Cardiac muscle cell (in vitro differentiated cells and primary cell): Measurements from ENCODE around the gene NOS1. TPM values are rescaled to one million over a fixed set of nuclear protein-coding genes. Genes with fewer than 3 reads are reported as not detected.

Source experiments
- DNase-seq, 2 donors: peaks; one replicate each; pipeline versions ENCODE4 v3.0.0 to v3.0.0-alpha.2; 2010 to 2017; ENCODE audit warnings: low read depth in 1 of 2, low spot score in 1 of 2
- H3K27ac ChIP-seq: fragments of 200-600 bp; sonication (generic); 2 replicates; pipeline ENCODE4 v1.5.1; 2016
- H3K27me3 ChIP-seq: fragments of 200-600 bp; sonication (generic); 2 replicates; pipeline ENCODE4 v1.6.0; 2016; ENCODE audit warnings: control low read depth
- H3K36me3 ChIP-seq: fragments of 200-600 bp; sonication (generic); 2 replicates; pipeline ENCODE4 v1.5.1; 2016; ENCODE audit warnings: control low read depth
- H3K4me1 ChIP-seq: fragments of 200-600 bp; sonication (generic); 2 replicates; pipeline ENCODE4 v1.8.1; 2017; ENCODE audit warnings: low read depth, mild to moderate bottlenecking, mixed run types
- H3K4me3 ChIP-seq: fragments of 200-600 bp; sonication (generic); 2 replicates; pipeline ENCODE4 v1.5.1; 2016; ENCODE audit warnings: mild to moderate bottlenecking
- H3K9me3 ChIP-seq: fragments of 200-600 bp; sonication (generic); 2 replicates; pipeline ENCODE4 v1.5.1; 2017; ENCODE audit warnings: low read depth, mild to moderate bottlenecking, control low read depth
- polyA plus RNA-seq: library from polyadenylated mRNA; unstranded; fragments of >200 nt; fragmentation: Nextera tagmentation; extraction: Ambion mirVana; gene quantifications from 2 replicates; pipeline ENCODE4 v1.2.1, GENCODE V29; 2016
- total RNA-seq: library from RNA; depleted of rRNA; stranded (reverse); fragments of >200 nt; gene quantifications from 2 replicates; pipeline ENCODE4 v1.2.3, GENCODE V29; 2016
- TF ChIP-seq, protein P1 (sequence below): IDR thresholded peaks from 2 replicates; pipeline ENCODE4 v1.5.1; 2012; ENCODE audit warnings: low read depth, mild to moderate bottlenecking, low read length

Gene NOS1
- total and polyA plus RNA-seq, 2 experiments from 2014 or later = not detected

DNA sequence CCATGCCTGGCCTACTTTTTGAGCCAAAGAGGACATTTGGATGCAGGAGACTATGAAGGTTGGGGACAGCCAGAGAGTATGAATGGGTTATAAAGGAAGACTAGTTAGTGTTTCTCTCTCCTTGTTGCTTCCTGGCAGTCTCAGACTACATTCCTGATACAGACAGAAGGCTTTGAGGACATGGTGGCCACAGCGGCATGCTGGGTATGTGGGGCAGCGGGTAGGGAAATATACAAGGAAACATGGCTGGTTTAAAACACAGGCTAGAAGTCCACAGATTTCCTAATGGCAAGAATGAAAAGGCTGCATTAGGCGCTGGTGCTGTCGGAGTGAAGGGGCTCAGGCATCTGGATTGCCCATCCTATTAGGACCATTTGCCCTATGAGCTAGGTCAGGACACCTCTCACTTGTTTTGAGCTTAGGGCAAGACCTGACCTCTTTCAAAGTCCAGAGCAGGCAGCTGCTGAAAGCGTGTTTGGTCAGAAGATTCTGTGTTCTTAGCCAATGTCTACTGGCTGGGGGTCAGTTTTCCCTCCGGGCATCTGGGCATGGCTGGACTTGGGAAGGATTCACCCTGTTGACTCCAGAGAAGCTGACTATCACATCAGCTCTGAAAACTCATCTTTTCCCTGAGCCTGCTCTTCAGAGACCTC lies 151.0 kb downstream of the NOS1 start:
- no peaks in the 10 kb centered on the region for H3K4me1 ChIP-seq
- TF ChIP-seq, protein P1, sequence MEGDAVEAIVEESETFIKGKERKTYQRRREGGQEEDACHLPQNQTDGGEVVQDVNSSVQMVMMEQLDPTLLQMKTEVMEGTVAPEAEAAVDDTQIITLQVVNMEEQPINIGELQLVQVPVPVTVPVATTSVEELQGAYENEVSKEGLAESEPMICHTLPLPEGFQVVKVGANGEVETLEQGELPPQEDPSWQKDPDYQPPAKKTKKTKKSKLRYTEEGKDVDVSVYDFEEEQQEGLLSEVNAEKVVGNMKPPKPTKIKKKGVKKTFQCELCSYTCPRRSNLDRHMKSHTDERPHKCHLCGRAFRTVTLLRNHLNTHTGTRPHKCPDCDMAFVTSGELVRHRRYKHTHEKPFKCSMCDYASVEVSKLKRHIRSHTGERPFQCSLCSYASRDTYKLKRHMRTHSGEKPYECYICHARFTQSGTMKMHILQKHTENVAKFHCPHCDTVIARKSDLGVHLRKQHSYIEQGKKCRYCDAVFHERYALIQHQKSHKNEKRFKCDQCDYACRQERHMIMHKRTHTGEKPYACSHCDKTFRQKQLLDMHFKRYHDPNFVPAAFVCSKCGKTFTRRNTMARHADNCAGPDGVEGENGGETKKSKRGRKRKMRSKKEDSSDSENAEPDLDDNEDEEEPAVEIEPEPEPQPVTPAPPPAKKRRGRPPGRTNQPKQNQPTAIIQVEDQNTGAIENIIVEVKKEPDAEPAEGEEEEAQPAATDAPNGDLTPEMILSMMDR = no peak
- no peaks in the 10 kb centered on the region for H3K9me3 ChIP-seq
- no peak overlapping the region for H3K27ac ChIP-seq
- no peak for DNase-seq
- H3K27me3 ChIP-seq = no peaks in the 10 kb centered on the region
- no peak overlapping the region for H3K4me3 ChIP-seq
- H3K36me3 ChIP-seq = no peaks in the 10 kb centered on the region

DNA sequence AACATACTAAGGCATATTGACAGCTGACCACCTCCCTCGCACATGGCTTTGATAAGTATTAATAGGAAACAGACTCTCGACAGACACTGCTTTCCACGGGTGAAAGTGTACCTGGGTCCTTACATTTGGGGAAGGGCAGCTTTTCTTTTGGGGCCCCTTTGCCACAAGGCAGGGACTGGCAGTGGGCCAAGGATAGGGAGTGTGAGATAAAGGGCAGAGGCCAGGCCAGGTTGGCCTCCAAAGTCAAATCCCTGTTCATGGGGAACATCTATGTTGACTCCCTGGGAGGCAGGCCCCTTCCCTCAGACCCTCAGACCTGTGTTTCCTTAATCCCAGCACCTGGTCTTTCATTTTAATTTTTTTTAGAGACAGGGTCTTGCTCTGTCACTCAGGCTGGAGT lies 151.8 kb downstream of the NOS1 start:
- Histone ChIP-seq H3K9me3 (no peaks in the 10 kb centered on the region), H3K36me3 (no peaks in the 10 kb centered on the region), H3K27me3 (no peaks in the 10 kb centered on the region), H3K27ac (no peak overlapping the region), H3K4me3 (no peak overlapping the region), H3K4me1 (no peaks in the 10 kb centered on the region)
- TF ChIP-seq, protein P1 = no peak
- no peak for DNase-seq

DNA sequence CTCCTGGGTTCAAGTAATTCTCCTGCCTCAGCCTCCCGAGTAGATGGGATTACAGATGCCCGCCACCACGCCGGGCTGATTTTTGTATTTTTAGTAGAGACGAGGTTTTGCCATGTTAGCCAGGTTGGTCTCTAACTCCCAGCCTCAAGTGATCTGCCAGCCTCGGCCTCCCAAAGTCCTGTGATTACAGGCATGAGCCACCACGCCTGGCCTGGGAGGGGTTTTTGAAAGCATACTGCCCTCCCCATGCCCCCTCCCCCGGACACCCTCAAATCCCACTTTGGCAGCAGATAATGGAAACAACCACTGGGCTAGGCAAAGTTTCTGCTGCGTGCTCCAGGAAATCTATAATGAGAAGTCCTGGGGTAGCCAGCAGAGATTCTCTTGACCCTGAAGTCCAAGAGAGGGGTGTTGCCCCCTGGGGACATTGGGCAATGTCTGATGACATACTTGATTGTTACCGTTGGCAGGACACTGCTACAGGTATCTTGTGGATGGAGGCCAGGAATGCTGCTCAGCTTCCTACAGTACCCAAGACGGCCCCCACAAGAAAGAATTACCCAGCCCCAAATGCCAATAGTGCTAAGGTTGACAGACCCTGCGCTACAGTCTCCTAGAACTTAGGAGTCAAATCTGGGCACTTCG lies 152.5 kb downstream of the NOS1 start:
- no peak overlapping the region for H3K27ac ChIP-seq
- TF ChIP-seq, protein P1 = no peak
- no peaks in the 10 kb centered on the region for H3K36me3 ChIP-seq
- no peak for DNase-seq
- no peaks in the 10 kb centered on the region for H3K9me3 ChIP-seq
- no peaks in the 10 kb centered on the region for H3K4me1 ChIP-seq
- no peak overlapping the region for H3K4me3 ChIP-seq
- H3K27me3 ChIP-seq = no peaks in the 10 kb centered on the region

DNA sequence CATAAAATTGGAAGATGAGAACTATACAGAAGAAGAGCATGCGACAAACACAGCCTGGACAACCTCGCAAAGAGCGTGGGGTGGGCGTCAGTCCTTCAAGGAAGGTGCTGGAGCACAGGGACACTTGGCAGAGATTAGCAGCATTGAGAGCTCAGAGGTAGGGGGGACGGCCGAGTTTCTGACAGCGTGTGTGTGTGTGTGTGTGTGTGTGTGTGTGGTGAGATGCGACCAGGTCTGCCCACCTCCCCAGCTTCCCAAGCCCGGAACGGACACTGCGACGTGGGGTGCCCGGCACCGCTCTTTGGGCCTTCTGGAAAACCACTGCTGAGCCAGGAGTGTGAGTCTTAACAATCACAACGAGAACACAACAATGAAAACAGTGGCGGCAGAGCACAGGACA lies 153.2 kb downstream of the NOS1 start:
- TF ChIP-seq, protein P1 = no peak

DNA sequence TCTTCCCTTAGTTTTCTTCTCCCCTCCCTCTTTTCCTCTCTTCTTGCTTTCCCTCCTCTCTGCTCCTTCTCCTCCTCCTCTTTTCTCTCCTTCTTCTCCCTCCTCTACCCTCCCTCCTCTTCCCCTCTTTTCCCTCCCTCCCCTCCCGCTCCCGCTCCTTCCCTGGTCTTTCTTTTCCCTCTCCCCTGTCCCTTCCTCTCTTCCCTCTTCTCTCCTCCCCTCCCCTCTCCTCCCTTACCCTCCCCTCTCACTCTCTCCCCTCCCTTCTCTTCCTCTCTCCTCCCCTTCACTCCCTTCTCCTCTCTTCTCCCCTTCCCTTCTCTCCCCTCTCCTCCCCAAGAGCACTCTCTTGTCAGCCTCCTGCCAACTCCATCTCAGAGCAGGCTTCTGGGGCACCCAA lies 153.8 kb downstream of the NOS1 start:
- H3K4me3 ChIP-seq = no peak overlapping the region
- DNase-seq = no peak
- H3K9me3 ChIP-seq = no peaks in the 10 kb centered on the region
- TF ChIP-seq, protein P1 = no peak
- H3K4me1 ChIP-seq = no peaks in the 10 kb centered on the region
- H3K27ac ChIP-seq = no peak overlapping the region
- no peaks in the 10 kb centered on the region for H3K36me3 ChIP-seq
- H3K27me3 ChIP-seq = no peaks in the 10 kb centered on the region

More for the DNA sequence above, 153.2 kb downstream of the NOS1 start:
- H3K4me1 ChIP-seq = no peaks in the 10 kb centered on the region
- H3K4me3 ChIP-seq = no peak overlapping the region
- no peak overlapping the region for H3K27ac ChIP-seq
- no peaks in the 10 kb centered on the region for H3K36me3 ChIP-seq
- no peaks in the 10 kb centered on the region for H3K9me3 ChIP-seq
- H3K27me3 ChIP-seq = no peaks in the 10 kb centered on the region
- no peak for DNase-seq
